OCI-LY7 (cell line): ENCODE measurements around the gene AP1B1. TPM values are rescaled to one million over a fixed set of nuclear protein-coding genes. Genes with fewer than 3 reads are reported as not detected.

ENCODE experiments used
- BruUV-seq: library from RNA; stranded (reverse); fragments of 400-500 nt; replicated peaks from 2 replicates; lab custom pipeline; 2021; lab: Mats Ljungman, UMichigan
- CTCF ChIA-PET: fragments of 300-600 bp; sonication (Branson Sonifier 250); formaldehyde crosslinking; loops from one replicate; lab custom pipeline; 2022; ENCODE audit warnings: antibody characterized with exemption; ENCODE audit not compliant: unreplicated experiment; lab: Charles Lee
- POLR2A ChIA-PET: fragments of 300-600 bp; sonication (Branson Sonifier 250); formaldehyde crosslinking; loops from one replicate; lab custom pipeline; 2022; ENCODE audit warnings: antibody characterized with exemption; lab: Charles Lee
- DNase-seq: peaks from one replicate; pipeline ENCODE4 v3.0.0-alpha.2; 2015; ENCODE audit warnings: low spot score
- H2AFZ ChIP-seq: fragments of 200-600 bp; sonication (generic), shearing (Covaris generic); 2 replicates; pipeline ENCODE4 v1.6.1; 2014; ENCODE audit warnings: mild to moderate bottlenecking, antibody characterized with exemption, low read length, moderate library complexity
- H3K27ac ChIP-seq: fragments of 200-600 bp; sonication (generic); 2 replicates; pipeline ENCODE4 v1.5.1; 2014; ENCODE audit warnings: mixed run types, low read depth, mild to moderate bottlenecking, moderate library complexity, low read length, inconsistent platforms; ENCODE audit not compliant: poor library complexity, severe bottlenecking
- H3K36me3 ChIP-seq: fragments of 200-600 bp; sonication (generic); 2 replicates; pipeline ENCODE4 v1.6.1; 2014; ENCODE audit warnings: mild to moderate bottlenecking, antibody characterized with exemption, low read length, moderate library complexity, mixed read lengths; ENCODE audit not compliant: insufficient read depth
- H3K4me1 ChIP-seq: fragments of 200-600 bp; sonication (generic); 2 replicates; pipeline ENCODE4 v1.5.1; 2014; ENCODE audit warnings: mild to moderate bottlenecking, low read length; ENCODE audit not compliant: insufficient read depth, poor library complexity, severe bottlenecking
- H3K4me2 ChIP-seq: fragments of 200-600 bp; sonication (generic); 2 replicates; pipeline ENCODE4 v1.6.1; 2014; ENCODE audit warnings: mild to moderate bottlenecking, low read length
- H3K4me3 ChIP-seq: fragments of 200-600 bp; sonication (generic); 2 replicates; pipeline ENCODE4 v1.5.1; 2014; ENCODE audit warnings: mild to moderate bottlenecking, low read depth, low read length; ENCODE audit not compliant: poor library complexity, severe bottlenecking
- H3K79me2 ChIP-seq: fragments of 200-600 bp; sonication (generic); 2 replicates; pipeline ENCODE4 v1.6.1; 2016; ENCODE audit warnings: low read depth, mild to moderate bottlenecking, low read length, moderate library complexity, mixed read lengths; ENCODE audit not compliant: insufficient read depth
- H3K9me2 ChIP-seq: fragments of 200-600 bp; sonication (generic); 2 replicates; pipeline ENCODE4 v1.6.1; 2016; ENCODE audit warnings: mild to moderate bottlenecking, low read length, mixed read lengths; ENCODE audit not compliant: insufficient read depth
- H3K9me3 ChIP-seq: fragments of 200-600 bp; sonication (generic); 2 replicates; pipeline ENCODE4 v1.6.1; 2014; ENCODE audit warnings: mild to moderate bottlenecking, mixed run types, low read length, mixed read lengths
- H4K20me1 ChIP-seq: fragments of 200-600 bp; sonication (generic); 2 replicates; pipeline ENCODE4 v1.6.1; 2014; ENCODE audit warnings: mild to moderate bottlenecking, antibody characterized with exemption, low read length, moderate library complexity, mixed read lengths; ENCODE audit not compliant: insufficient read depth
- EZH2phosphoT487 ChIP-seq: fragments of 200-600 bp; sonication (generic); IDR thresholded peaks from 2 replicates; pipeline ENCODE4 v1.6.1; 2018; ENCODE audit warnings: low read depth, borderline replicate concordance, mild to moderate bottlenecking, mixed run types, antibody characterized with exemption, low read length, moderate library complexity, mixed read lengths
- intact Hi-C: fragments of 100-400 bp; cut with micrococcal nuclease; formaldehyde crosslinking; loops from one replicate; pipeline ENCODE4 v1.10.0; 2022; ENCODE audit not compliant: unreplicated experiment
- total RNA-seq, 2 experiments: library from RNA; depleted of rRNA in 1 of 2; stranded (reverse); fragments of >200 nt in 1 of 2; shearing (Covaris generic) in 1 of 2; gene quantifications; 2 replicates each; pipeline ENCODE4 v1.2.3, GENCODE V29; 2014 to 2022
- TF ChIP-seq, protein P1 (sequence below): fragments of 200-600 bp; sonication (generic); conservative IDR thresholded peaks from 2 replicates; pipeline ENCODE4 v1.5.1; 2014; ENCODE audit warnings: mild to moderate bottlenecking, antibody characterized with exemption, low read length, moderate library complexity, mixed read lengths

Gene AP1B1
- total RNA-seq, 2 experiments from 2014 or later = 111 to 156 TPM

DNA sequence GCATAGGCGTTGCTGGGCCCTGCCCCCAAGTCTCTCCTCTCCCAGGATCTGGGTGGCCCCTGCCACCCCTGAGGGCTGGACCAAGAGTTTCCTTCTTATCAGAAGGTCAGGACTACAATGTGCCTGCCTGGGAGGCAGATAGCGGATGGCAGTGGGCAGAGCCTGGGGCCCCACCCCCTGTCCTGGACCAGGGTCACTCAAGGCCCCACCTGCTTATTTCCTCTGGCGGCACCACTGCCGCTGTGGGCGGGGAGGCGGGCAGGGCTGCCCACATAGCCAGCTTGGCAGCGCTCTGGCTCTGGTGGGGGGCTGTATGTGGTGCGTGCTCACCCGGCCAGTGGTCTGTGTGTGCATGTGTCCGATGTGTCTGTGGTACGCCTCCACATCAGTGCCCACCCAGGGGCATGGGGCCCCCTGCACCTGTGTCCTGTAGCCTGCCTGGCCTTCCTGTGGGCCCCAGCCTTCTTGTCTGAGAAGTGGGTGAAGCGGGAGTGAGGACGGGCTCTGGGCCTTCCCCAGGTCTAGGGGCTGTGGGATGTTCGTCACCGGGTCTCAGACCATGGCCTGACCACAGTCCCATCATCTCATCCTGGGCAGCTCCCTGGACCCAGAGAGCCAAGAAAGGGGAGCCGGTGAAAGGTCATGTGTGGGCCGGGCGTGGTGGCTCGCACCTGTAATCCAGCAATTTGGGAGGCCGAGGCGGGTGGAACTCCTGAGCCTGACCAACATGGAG is 78.9 kb downstream of the AP1B1 start:
- ChIA-PET POLR2A (no interaction called here), CTCF (no interaction called here)
- Histone ChIP-seq H3K79me2 (no peaks in the 10 kb centered on the region), H3K9me3 (no peaks in the 10 kb centered on the region), H3K4me2 (no peak overlapping the region), H3K36me3 (peaks cover 4% of the 10 kb centered on the region; the same call in 1 of the 2 replicates), H3K4me1 (peaks cover 8% of the 10 kb centered on the region), H3K9me2 (no peaks in the 10 kb centered on the region), H2AFZ (no peak overlapping the region), H4K20me1 (no peaks in the 10 kb centered on the region), H3K4me3 (no peak overlapping the region), H3K27ac (no peak overlapping the region)
- no peak for DNase-seq
- TF ChIP-seq, protein P1, sequence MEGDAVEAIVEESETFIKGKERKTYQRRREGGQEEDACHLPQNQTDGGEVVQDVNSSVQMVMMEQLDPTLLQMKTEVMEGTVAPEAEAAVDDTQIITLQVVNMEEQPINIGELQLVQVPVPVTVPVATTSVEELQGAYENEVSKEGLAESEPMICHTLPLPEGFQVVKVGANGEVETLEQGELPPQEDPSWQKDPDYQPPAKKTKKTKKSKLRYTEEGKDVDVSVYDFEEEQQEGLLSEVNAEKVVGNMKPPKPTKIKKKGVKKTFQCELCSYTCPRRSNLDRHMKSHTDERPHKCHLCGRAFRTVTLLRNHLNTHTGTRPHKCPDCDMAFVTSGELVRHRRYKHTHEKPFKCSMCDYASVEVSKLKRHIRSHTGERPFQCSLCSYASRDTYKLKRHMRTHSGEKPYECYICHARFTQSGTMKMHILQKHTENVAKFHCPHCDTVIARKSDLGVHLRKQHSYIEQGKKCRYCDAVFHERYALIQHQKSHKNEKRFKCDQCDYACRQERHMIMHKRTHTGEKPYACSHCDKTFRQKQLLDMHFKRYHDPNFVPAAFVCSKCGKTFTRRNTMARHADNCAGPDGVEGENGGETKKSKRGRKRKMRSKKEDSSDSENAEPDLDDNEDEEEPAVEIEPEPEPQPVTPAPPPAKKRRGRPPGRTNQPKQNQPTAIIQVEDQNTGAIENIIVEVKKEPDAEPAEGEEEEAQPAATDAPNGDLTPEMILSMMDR = no peak
- intact Hi-C loops = loop anchor here (10.0 kb wide), 1 partner anchor 215 kb away; no protein-coding TSS in a partner anchor
- BruUV-seq = no TSS peak

DNA sequence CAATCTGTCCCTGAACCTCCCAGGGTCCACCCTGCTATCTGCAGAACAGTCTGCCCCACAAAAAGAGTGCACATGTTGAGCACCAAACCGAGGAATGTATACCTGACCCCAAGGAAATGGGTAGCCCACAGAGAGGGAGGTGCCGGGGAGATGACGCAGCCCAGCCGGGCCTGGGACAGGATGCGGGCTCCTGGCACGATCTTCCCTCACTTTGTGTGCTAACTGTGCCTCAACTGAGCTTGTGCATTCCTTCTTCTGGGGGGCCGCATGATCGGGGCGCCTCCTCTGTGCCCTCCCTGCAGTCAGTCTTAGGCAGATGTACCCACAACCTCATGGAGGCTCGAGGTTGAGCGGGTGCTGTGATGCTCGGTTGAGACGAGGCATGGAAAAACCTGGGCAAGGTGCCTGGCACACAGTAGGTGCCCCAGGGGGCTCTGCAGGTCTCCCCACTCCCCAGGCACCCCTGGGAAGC is 79.5 kb downstream of the AP1B1 start:
- Histone ChIP-seq H4K20me1 (no peaks in the 10 kb centered on the region), H2AFZ (no peak overlapping the region), H3K9me3 (no peaks in the 10 kb centered on the region), H3K79me2 (no peaks in the 10 kb centered on the region), H3K9me2 (no peaks in the 10 kb centered on the region), H3K4me1 (peaks cover 8% of the 10 kb centered on the region), H3K4me3 (no peak overlapping the region), H3K4me2 (no peak overlapping the region), H3K36me3 (peaks cover 4% of the 10 kb centered on the region; the same call in 1 of the 2 replicates), H3K27ac (no peak overlapping the region)
- ChIA-PET POLR2A (no interaction called here), CTCF (no interaction called here)
- intact Hi-C loops = loop anchor here (10.0 kb wide), 1 partner anchor 216 kb away; no protein-coding TSS in a partner anchor
- BruUV-seq = no TSS peak
- no peak for DNase-seq
- TF ChIP-seq, protein P1 = no peak
- no peak for TF ChIP-seq EZH2phosphoT487

DNA sequence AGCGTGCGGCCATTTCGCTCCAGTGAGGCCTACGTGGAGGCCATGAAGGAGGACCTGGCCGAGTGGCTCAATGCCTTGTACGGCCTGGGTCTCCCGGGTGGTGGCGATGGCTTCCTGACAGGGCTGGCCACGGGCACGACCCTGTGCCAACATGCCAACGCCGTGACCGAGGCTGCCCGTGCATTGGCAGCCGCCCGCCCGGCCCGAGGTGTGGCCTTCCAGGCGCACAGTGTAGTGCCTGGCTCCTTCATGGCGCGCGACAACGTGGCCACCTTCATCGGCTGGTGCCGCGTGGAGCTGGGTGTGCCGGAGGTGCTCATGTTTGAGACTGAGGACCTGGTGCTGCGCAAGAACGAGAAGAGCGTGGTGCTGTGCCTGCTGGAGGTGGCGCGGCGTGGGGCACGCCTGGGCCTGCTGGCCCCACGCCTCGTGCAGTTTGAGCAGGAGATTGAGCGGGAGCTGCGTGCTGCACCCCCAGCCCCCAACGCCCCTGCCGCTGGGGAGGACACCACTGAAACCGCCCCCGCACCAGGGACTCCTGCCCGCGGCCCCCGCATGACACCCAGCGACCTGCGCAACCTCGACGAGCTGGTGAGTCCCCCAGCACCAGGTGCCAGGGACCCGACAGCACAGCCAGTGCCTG is 80.1 kb downstream of the AP1B1 start:
- no peak for DNase-seq
- Histone ChIP-seq H3K36me3 (peaks cover 4% of the 10 kb centered on the region; the same call in 1 of the 2 replicates), H3K9me2 (no peaks in the 10 kb centered on the region), H2AFZ (no peak overlapping the region), H3K9me3 (no peaks in the 10 kb centered on the region), H4K20me1 (no peaks in the 10 kb centered on the region), H3K4me3 (no peak overlapping the region), H3K4me1 (peaks cover 8% of the 10 kb centered on the region), H3K79me2 (no peaks in the 10 kb centered on the region), H3K4me2 (no peak overlapping the region), H3K27ac (no peak overlapping the region)
- TF ChIP-seq, protein P1 = no peak
- TF ChIP-seq EZH2phosphoT487 = no peak
- intact Hi-C loops = loop anchor here (10.0 kb wide), 1 partner anchor 217 kb away; no protein-coding TSS in a partner anchor
- BruUV-seq = no TSS peak
- ChIA-PET CTCF (no interaction called here), POLR2A (no interaction called here)
